ENCODE results near the gene CCDC50.

CCDC50 gene

GRCh38 chr3:191420771-191421170 lies 91.6 kb downstream of the CCDC50 start:
- H3K4me3 ChIP-seq (ENCODE audit: low read depth, low read length) = no peak overlapping the region
- no peak for DNase-seq (ENCODE audit: low read depth)
- TF ChIP-seq CTCF (conservative IDR thresholded peaks at IDR 0.05; ENCODE audit: low read depth, low read length) = no peak

GRCh38 chr3:191424881-191425280 lies 95.7 kb downstream of the CCDC50 start:
- DNase-seq (ENCODE audit: low read depth) = no peak
- H3K4me3 ChIP-seq (ENCODE audit: low read depth, low read length) = no peak overlapping the region
- no peak for TF ChIP-seq CTCF (conservative IDR thresholded peaks at IDR 0.05; ENCODE audit: low read depth, low read length)

GRCh38 chr3:191425322-191425734 lies 96.1 kb downstream of the CCDC50 start:
- TF ChIP-seq CTCF (conservative IDR thresholded peaks at IDR 0.05; ENCODE audit: low read depth, low read length) = no peak
- H3K4me3 ChIP-seq (ENCODE audit: low read depth, low read length) = no peak overlapping the region
- no peak for DNase-seq (ENCODE audit: low read depth)

GRCh38 chr3:191426311-191426710 lies 97.1 kb downstream of the CCDC50 start:
- DNase-seq (ENCODE audit: low read depth) = no peak
- no peak overlapping the region for H3K4me3 ChIP-seq (ENCODE audit: low read depth, low read length)
- TF ChIP-seq CTCF (conservative IDR thresholded peaks at IDR 0.05; ENCODE audit: low read depth, low read length) = no peak

- DNase-seq (ENCODE audit: low read depth) = no peak
Observed at GRCh38 chr3:191428177-191428576, 99.0 kb downstream of the CCDC50 start.

GRCh38 chr3:191430103-191430502 lies 100.9 kb downstream of the CCDC50 start:
- H3K4me3 ChIP-seq (ENCODE audit: low read depth, low read length) = no peak overlapping the region

More at GRCh38 chr3:191428177-191428576, 99.0 kb downstream of the CCDC50 start:
- H3K4me3 ChIP-seq (ENCODE audit: low read depth, low read length) = no peak overlapping the region
- no peak for TF ChIP-seq CTCF (conservative IDR thresholded peaks at IDR 0.05; ENCODE audit: low read depth, low read length)

More at GRCh38 chr3:191430103-191430502, 100.9 kb downstream of the CCDC50 start:
- no peak for DNase-seq (ENCODE audit: low read depth)
- TF ChIP-seq CTCF (conservative IDR thresholded peaks at IDR 0.05; ENCODE audit: low read depth, low read length) = no peak

Measured in choroid plexus epithelial cell (primary cell).